Measurements from ENCODE around the gene TNNC1. TPM values are rescaled to one million over a fixed set of nuclear protein-coding genes. Genes with fewer than 3 reads are reported as not detected.

The TNNC1 gene
- total RNA-seq, 2 experiments from 2014 or later: 7.2 to 7.6 TPM

DNA sequence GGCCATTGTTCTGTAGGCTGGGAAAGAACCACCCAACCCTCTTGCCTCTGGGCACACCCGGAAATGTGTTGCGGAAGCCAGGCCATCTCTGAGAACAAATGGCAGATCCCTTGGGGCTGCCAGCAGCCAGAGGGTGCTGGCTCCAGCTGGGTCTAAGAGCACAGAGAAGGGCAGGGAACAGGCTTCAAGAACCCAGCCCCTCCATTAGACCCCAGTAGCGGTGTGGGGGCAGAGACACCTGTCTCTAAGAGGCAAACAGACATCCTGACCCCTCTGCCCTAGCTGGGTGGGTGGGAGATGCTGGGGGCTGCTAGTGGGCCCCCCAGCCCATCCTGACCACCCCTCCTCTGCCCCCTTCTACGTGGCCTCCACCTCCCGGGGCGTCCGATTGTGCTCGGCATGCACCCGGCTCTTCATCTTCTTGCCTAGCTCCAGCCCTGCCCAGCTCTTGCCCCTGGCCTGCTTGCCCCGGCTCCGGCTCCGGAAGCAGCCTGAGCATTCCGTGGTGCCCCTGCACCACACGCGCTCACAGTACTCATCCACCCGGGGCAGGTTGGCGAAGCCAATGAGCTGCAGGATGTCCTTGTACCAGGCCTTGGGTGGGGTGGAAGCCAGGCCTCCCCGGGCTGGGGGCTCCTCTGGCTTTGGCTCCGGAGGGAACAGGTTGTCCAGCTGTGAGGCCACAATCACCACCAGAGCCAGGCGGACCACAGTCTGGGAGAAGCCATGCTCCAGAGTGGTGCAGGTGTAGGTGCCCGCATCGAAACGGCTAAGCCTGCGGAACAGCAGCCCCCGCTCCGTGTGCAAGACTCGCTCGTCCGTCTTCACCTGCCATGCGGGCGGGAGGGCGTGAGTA lies 18.4 kb downstream of the TNNC1 start:
- intact Hi-C loops (cut with micrococcal nuclease): no loop called here
- Mint-ChIP-seq H3K4me3 (no peak overlapping the region), H3K36me3 (ENCODE audit: low read depth) (no peaks in the 10 kb centered on the region), H3K27ac (no peak overlapping the region), H3K9me3 (no peaks in the 10 kb centered on the region), H3K27me3 (ENCODE audit: low read depth) (no peaks in the 10 kb centered on the region), H3K4me1 (ENCODE audit: low read depth) (no peaks in the 10 kb centered on the region)
- DNase-seq: no peak
- CTCF ChIA-PET: no interaction called here

DNA sequence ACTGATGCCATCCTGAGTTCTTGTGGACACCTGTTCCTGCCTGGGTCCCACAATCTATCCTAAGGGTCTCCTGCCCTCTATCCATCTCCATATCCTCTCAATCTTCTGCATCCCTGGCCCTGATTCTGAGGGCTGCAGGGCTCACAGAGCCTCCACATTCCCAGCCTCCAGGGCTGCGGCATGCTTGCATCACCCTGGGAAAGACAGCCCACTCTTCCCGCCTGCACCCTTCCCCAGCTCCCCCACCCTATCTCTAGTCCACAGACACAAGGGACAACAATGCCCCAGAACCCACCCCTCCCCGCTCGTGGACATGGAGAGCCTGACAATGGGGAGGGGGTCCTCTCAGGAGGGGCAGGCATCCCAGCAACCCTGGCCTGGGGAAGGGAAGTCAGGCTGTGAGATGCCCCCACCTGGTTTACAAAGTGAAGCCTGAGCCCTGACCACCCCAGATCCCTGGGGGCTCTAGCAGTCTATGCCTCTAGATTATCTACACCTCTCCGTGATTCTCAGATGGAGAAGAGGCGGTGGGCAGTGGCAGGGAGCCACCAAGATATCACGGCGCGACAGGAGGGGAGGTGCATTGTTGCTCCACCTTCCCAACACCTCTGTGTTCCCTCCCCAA lies 19.2 kb downstream of the TNNC1 start:
- intact Hi-C loops (cut with micrococcal nuclease): no loop called here
- Mint-ChIP-seq H3K36me3 (ENCODE audit: low read depth) (no peaks in the 10 kb centered on the region), H3K4me3 (no peak overlapping the region), H3K9me3 (no peaks in the 10 kb centered on the region), H3K4me1 (ENCODE audit: low read depth) (no peaks in the 10 kb centered on the region), H3K27me3 (ENCODE audit: low read depth) (no peaks in the 10 kb centered on the region), H3K27ac (no peak overlapping the region)
- CTCF ChIA-PET: interaction anchor here (1.3 to 2.4 kb wide), 2 partner anchors 12 to 14 kb away, joined by 4 to 10 read pairs; no protein-coding TSS in a partner anchor
- DNase-seq: no peak

DNA sequence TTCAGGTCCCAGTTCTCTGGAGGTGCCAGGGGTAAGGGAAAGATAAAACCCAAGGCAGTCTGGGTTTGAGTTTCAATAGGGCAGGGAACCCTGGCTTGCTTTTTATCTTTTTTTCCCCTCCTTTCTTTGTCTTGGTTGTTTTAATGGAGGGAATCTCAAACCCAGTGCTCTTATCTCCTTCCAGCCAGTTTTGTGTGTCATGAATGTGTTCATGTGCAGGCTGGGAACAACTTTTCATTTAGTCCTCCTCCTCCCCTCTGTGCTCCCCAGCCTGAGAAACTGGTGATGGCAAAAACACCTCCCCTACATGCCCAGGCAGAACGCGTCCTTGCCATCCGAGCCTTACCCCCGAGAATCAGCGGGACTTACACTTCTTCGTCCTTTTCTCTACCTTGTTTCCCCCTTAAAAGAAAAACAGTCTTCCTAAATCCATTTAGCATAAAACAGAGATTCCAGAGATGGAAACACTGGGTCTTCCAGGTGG lies 19.8 kb downstream of the TNNC1 start:
- intact Hi-C loops (cut with micrococcal nuclease): no loop called here
- Mint-ChIP-seq H3K9me3 (no peaks in the 10 kb centered on the region), H3K4me3 (no peak overlapping the region), H3K27me3 (ENCODE audit: low read depth) (no peaks in the 10 kb centered on the region), H3K4me1 (ENCODE audit: low read depth) (no peaks in the 10 kb centered on the region), H3K27ac (no peak overlapping the region), H3K36me3 (ENCODE audit: low read depth) (no peaks in the 10 kb centered on the region)
- DNase-seq: no peak
- CTCF ChIA-PET: interaction anchor here (1.3 to 2.4 kb wide), 2 partner anchors 12 to 15 kb away, joined by 4 to 10 read pairs; no protein-coding TSS in a partner anchor

DNA sequence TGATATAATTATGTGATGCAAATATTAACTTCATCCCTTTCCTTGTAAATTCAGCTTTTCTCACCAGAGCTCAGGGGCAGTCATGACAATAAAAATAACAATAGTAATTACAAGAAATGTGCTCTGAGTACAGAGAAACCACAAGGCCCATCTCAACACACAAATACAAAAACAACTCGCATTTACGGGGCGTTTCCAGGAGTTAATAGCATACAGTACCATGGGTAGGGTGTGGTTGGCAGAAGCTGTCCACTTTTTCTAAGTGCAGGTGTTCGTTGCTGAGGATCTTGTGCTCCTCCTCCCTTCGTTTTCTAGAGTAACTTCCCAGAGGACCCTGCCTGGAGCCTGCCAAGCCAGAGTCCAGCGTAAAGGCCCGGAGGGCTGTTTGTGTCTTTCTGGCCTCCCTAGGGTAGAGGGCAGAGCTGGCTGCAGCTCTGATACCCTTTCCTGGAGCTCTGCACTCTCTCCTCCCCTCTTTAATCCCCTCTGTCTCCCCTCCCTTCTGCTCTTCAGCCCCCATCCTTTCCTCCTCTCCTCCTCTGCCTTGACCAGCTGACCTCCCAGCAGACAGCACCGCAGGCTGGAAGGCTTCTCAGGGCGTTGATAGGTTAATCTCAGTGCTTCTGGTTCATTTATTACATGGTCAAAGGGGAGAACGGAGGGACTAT lies 20.4 kb downstream of the TNNC1 start:
- H3K27me3 Mint-ChIP-seq (ENCODE audit: low read depth): no peaks in the 10 kb centered on the region
- H3K4me3 Mint-ChIP-seq: no peak overlapping the region
- no peaks in the 10 kb centered on the region for H3K9me3 Mint-ChIP-seq
- intact Hi-C loops (cut with micrococcal nuclease): no loop called here
- no peaks in the 10 kb centered on the region for H3K36me3 Mint-ChIP-seq (ENCODE audit: low read depth)
- H3K4me1 Mint-ChIP-seq (ENCODE audit: low read depth): no peaks in the 10 kb centered on the region
- no peak for DNase-seq
- H3K27ac Mint-ChIP-seq: no peak overlapping the region
- CTCF ChIA-PET: interaction anchor here (1.0 to 2.4 kb wide), 4 partner anchors 12 to 48 kb away, joined by 3 to 10 read pairs (median 4); no protein-coding TSS in a partner anchor

DNA sequence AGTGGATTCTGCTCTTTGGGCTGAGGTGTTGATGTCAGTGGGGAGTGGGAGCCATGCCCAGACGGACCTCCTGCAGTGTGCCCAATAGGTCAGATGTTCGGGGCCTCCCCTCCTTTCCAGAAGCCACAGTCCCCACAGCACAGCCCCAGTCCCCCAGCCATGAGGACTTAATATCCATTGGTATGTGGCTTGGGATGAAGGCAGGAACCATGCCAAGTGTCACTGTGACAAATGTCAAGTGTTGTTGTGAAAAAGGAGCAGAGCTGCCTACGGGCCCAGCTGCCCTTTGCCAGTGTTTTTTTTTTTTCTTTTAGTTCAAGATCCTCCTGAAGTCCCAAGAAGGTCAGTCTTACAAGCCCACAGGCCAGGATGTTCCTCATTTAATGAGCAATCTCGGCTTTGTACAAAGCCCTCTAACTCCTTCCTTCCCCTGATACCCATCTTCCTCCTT lies 21.1 kb downstream of the TNNC1 start:
- H3K4me1 Mint-ChIP-seq (ENCODE audit: low read depth): no peaks in the 10 kb centered on the region
- CTCF ChIA-PET: interaction anchor here (1.0 to 2.4 kb wide), 3 partner anchors 11 to 47 kb away, joined by 3 to 10 read pairs (median 5); no protein-coding TSS in a partner anchor

DNA sequence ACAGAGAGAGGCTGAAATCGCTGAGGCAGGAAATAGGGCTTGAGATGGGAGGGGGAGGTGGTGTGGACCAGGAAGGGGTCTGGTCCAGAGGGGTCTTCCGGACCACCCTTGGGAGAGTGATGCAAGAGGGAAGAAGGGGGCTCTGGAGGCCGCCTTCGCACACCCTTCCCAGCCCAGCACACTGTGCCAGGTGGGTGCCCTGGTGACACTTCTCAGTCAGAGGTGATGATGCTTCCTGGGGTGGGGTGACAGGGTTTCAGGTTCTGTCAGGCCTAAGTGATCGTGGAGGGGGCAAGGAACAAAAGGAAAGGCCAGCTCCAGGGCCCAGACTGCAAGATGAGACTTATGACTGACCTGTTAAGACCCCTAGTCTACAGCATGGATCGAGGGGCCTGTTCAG lies 21.6 kb downstream of the TNNC1 start:
- intact Hi-C loops (cut with micrococcal nuclease): no loop called here
- CTCF ChIA-PET: interaction anchor here (0.8 to 2.2 kb wide), 3 partner anchors 11 to 17 kb away, joined by 4 to 5 read pairs (median 5); no protein-coding TSS in a partner anchor
- no peak for DNase-seq
- Mint-ChIP-seq H3K9me3 (no peaks in the 10 kb centered on the region), H3K36me3 (ENCODE audit: low read depth) (no peaks in the 10 kb centered on the region), H3K4me1 (ENCODE audit: low read depth) (no peaks in the 10 kb centered on the region), H3K27me3 (ENCODE audit: low read depth) (no peaks in the 10 kb centered on the region), H3K27ac (no peak overlapping the region), H3K4me3 (no peak overlapping the region)

More for the DNA sequence above, 21.1 kb downstream of the TNNC1 start:
- Mint-ChIP-seq H3K9me3 (no peaks in the 10 kb centered on the region), H3K27me3 (ENCODE audit: low read depth) (no peaks in the 10 kb centered on the region), H3K27ac (no peak overlapping the region), H3K36me3 (ENCODE audit: low read depth) (no peaks in the 10 kb centered on the region), H3K4me3 (no peak overlapping the region)
- no peak for DNase-seq
- intact Hi-C loops (cut with micrococcal nuclease): no loop called here

DNA sequence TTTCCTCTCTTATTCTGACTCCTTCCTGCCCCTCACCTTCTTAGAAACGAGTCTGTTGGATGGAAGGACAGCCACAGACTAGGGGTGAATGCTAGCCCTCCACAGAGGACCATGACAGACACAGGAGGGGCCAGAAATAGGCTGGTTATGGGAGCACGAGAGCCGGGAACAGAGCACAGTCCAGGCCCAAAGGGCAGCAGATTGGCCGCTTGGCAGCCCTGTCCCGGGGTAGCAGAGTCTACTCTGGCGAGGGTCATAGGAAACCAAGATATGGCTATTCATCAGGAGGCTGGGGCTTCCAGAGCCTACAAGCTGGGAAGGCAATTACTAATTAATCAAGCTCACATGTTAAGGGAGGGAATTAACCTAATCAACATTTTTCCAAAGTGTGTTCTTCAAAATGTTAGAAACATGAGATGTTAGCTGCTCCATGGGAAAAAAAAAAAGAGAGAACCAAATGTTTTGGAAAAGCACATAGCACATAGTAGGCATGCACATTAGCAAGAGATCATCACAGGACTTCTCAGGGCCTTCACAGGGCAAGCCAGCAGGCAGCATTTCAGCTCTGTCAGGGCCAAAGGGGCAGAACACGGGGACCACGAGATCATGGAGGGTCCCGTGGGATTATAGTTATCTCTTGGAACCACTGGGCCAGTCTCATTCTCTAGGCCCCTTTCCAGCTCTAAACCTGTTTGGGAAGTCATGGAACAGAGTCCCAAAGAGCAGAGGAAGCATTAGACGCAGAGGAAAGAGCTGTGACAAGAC lies 22.2 kb downstream of the TNNC1 start:
- H3K27me3 Mint-ChIP-seq (ENCODE audit: low read depth): no peaks in the 10 kb centered on the region
- intact Hi-C loops (cut with micrococcal nuclease): no loop called here
- no peak overlapping the region for H3K4me3 Mint-ChIP-seq
- no peak overlapping the region for H3K27ac Mint-ChIP-seq
- H3K36me3 Mint-ChIP-seq (ENCODE audit: low read depth): no peaks in the 10 kb centered on the region
- DNase-seq: no peak
- CTCF ChIA-PET: interaction anchor here (0.8 to 2.2 kb wide), 4 partner anchors 10 to 18 kb away, joined by 4 to 6 read pairs (median 5); no protein-coding TSS in a partner anchor
- no peaks in the 10 kb centered on the region for H3K9me3 Mint-ChIP-seq
- no peaks in the 10 kb centered on the region for H3K4me1 Mint-ChIP-seq (ENCODE audit: low read depth)

DNA sequence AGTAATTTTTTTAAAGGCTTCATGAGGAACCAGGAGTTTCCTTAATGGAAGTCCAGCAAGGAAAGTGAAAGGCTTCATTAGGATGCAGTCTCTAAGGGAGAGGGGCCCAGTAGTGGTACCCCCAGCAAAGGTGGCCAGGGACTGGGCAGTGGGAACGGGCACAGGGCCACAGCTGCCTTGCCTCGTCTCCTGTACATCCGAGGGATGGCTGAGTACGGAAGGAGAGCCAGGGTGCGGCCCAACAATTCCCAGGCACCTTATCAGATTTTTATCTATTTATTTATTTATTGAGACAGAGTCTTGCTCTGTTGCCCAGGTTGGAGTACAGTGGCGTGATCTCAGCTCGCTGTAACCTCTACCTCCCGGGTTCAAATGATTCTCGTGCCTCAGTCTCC lies 23.4 kb downstream of the TNNC1 start:
- no peak overlapping the region for H3K4me3 Mint-ChIP-seq
- CTCF ChIA-PET: interaction anchor here (1.4 to 2.0 kb wide), 2 partner anchors 16 to 19 kb away, joined by 5 to 6 read pairs; no protein-coding TSS in a partner anchor
- H3K9me3 Mint-ChIP-seq: no peaks in the 10 kb centered on the region
- H3K27ac Mint-ChIP-seq: no peak overlapping the region
- intact Hi-C loops (cut with micrococcal nuclease): no loop called here
- H3K27me3 Mint-ChIP-seq (ENCODE audit: low read depth): no peaks in the 10 kb centered on the region
- H3K36me3 Mint-ChIP-seq (ENCODE audit: low read depth): no peaks in the 10 kb centered on the region
- no peak for DNase-seq
- no peaks in the 10 kb centered on the region for H3K4me1 Mint-ChIP-seq (ENCODE audit: low read depth)

DNA sequence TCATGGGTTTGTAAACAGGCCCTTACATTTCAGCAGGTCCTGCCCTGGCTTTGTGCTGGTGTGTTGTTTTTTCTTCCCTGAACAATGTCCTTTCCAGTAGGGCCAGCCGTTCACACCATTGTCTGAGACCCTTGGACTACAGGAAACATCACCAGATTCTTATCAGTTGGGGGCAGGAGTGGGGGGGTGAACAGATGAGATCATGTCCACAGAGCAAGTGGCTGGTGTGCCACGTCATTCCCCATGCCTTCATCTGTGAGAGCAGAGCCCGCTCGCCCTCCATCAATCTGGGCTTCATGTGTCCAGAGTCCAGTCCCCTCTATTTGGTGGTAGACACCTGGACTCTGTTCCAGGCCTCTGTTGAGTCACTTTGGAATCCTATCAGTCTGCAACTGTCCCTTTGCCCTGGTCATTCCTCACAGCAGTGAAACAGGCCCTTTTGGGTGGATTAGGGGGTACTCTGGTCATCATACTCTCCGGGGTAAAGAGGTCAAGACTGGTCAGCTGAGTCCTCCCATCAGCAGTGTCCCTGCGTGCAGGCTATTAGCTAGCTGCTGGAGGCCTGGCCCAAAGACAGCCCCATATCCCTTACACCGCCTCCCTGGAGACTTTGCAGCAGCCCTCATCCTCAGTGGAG lies 23.9 kb downstream of the TNNC1 start:
- Mint-ChIP-seq H3K4me3 (no peak overlapping the region), H3K27me3 (ENCODE audit: low read depth) (no peaks in the 10 kb centered on the region), H3K4me1 (ENCODE audit: low read depth) (no peaks in the 10 kb centered on the region), H3K36me3 (ENCODE audit: low read depth) (no peaks in the 10 kb centered on the region), H3K9me3 (no peaks in the 10 kb centered on the region), H3K27ac (no peak overlapping the region)
- CTCF ChIA-PET: interaction anchor here (0.6 to 2.9 kb wide), 5 partner anchors 16 to 578 kb away, joined by 4 to 81 read pairs (median 6); partner anchors contain the start of gene SEMA3G
- no peak for DNase-seq
- intact Hi-C loops (cut with micrococcal nuclease): no loop called here

DNA sequence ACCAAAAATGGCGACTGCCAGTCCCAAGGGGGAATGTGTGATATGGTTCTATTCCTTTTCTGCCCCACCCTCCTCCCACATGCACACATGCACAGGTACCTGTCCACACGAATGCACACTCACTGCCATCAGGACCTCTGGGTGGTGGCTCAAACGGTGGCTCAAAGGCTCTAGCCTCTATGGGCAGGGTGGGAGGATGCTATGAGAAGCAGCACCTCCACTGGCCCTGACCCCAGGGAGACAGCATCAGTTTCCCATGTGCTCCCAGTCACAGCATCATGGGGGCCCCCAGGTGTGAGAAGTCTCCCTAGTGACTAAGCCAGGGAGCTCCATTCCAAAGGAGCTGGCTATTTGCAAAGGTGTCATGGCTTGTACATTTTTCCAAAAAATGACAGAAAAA lies 24.8 kb downstream of the TNNC1 start:
- no peaks in the 10 kb centered on the region for H3K27me3 Mint-ChIP-seq (ENCODE audit: low read depth)
- no peak overlapping the region for H3K4me3 Mint-ChIP-seq
- no peaks in the 10 kb centered on the region for H3K36me3 Mint-ChIP-seq (ENCODE audit: low read depth)
- no peaks in the 10 kb centered on the region for H3K4me1 Mint-ChIP-seq (ENCODE audit: low read depth)
- DNase-seq: no peak
- no peaks in the 10 kb centered on the region for H3K9me3 Mint-ChIP-seq
- intact Hi-C loops (cut with micrococcal nuclease): no loop called here
- CTCF ChIA-PET: interaction anchor here (0.6 to 2.9 kb wide), 9 partner anchors 8 to 579 kb away, joined by 3 to 81 read pairs (median 4); partner anchors contain the start of gene SEMA3G
- no peak overlapping the region for H3K27ac Mint-ChIP-seq

Data from activated naive CD4-positive, alpha-beta T cell treated with anti-CD3 and anti-CD28 coated beads for 36 hours (primary cell).